Islet precursor cell (in vitro differentiated cells): ENCODE results near the gene HID1.

Experiments used
- DNase-seq: peaks from one replicate; pipeline ENCODE4 v3.0.0-alpha.2; 2018

The HID1 gene

DNA sequence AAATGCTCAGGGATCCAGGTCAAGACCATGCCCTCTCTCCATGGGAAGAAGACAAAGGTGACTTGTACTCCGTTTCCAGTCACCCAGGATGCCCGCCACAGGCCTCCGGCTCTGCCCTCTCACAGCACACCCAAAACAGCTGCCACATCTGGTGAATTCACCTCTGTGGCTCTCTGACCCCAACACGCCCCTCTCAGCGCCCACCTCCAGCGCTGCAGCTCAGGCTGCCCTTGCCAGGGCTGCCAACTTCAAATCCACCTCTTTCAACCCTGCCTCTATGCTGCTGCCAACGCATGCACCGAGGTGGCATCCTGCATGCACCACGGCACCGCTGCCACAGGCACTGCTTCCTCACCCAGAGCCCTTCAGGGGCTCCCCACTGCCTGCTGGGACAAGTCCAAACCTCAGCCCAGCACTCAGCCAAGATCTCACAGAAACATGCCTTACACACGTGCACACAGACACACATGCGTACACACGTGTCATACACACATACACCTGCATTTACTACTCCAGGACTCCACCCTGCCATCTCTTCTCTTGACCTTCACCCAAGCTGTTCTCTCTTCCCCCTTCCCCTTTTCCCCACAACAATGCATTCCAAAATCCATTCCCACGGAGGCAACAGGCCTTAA lies 7.5 kb downstream of the HID1 start:
- DNase-seq, result no peak

GRCh38 chr17:74964246-74964761 lies 8.3 kb downstream of the HID1 start:
- DNase-seq, result no peak

DNA sequence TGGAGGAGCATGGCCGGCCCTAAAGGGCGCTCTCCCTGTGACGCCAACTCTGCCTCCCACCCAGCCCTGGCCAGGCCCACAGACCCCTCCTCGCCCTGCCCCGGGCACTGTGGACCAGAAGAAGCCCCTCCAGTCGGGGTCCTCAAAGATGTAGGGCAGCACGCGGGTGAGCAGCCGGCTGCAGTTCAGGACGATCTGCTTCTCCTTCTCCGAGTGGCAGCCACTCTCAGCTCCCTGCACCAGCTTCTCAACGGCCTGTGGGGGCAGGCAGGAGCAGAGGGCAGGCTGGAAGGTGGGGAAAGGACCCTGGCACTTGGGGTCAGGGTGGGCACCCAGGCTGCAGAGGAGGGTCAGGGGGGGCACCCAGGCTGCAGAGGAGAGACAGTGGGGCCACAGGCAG lies 8.9 kb downstream of the HID1 start:
- DNase-seq, result no peak

GRCh38 chr17:74962622-74963394 lies 9.8 kb downstream of the HID1 start:
- DNase-seq, result no peak

- DNase-seq, result peak; percentile 94
Measured at GRCh38 chr17:74961657-74962350, 10.8 kb downstream of the HID1 start.

DNA sequence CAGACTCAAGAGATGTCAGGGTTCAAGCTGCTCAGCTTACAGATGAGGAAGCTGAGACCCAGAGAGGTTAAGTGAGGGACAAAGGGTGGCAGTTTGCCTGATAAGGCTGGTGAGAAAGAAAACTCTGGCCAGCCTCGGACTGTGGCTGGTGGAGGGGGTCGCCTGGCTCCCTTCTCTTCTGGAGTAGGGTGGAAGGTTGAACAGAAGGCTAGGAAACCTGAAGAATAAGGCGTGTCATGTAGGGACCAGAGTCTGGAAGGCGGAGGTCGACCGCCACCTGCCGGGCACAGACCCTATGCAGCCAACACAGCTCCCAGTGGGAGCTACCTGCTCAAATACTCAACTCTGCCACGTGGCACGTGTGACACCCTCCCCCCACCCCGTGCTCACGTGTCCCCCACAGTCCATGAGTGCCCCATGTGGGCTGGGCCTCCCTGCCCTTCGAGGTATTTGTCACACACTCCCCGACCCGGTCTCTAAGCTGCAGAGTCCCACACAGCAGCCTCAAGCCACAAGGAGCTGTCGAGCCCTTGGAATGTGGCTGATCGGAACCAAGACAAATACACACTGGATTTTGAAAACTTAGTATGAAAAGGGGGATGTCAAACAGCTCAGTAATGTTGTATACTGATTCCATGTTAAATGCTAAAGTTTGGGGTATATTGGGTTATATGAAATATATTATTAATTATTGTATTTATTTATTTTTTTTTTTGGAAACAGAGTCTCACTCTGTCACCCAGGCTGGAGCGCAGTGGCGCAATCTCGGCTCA lies 11.8 kb downstream of the HID1 start:
- DNase-seq, result peak; percentile 92

GRCh38 chr17:74959826-74960515 lies 12.6 kb downstream of the HID1 start:
- DNase-seq, result no peak

DNA sequence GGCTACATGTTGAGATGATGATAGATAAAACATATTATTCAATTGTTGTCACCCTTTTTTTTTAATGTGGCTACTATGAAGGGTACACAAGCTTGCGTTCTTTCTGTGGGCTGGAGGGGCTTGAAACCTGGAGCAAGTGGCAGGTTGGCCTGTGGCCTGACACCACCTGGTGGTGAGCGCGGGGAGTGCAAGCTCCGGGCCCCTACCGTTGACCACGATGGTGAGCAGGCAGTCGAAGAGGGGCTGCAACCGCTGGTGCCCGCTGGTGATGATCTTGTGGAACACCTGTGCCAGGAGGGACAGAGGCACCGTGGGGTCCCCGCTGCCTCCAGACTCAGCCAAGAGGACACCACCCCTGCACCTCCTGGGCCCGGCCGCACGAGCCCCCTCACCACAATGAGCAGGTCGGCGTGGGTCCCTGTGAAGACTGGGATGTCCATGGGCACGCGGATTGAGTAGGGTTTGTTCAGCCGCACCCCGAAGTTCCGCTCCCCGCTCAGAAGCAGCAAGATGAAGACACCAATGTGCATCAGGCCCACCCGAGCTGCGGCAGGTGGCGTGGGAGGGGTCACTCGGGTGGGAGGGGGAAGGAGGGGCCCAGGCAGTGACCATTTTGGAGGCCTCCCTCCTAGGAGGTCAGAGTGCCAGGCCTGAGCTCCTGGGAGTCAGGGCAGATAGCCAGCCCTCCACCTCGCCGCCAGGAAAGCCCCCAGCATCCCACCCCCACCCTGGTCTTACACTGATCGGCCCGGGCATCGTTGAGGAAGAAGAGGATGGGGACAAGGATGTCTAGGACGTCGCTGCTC lies 14.4 kb downstream of the HID1 start:
- DNase-seq, result peak; percentile 92

DNA sequence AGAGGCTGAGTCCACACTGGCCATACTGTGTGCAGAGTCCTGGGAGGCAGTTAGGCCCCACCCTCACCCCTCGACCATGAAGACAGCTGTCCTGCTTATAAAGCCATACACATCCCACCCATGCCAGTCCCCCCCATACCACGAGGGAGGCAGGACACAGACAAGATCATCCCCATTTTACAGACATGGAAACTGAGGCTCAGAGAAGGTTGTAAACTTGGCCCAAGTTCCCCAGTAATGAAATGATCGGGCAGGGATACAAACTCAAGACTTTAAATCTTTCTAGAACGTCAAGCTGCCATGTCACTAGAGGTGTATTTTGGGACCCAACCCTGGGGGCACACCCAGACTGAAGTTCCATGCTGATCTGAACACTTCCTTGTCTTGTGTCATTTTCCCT lies 16.5 kb downstream of the HID1 start:
- no peak for DNase-seq

- DNase-seq, result no peak
Measured at GRCh38 chr17:74954665-74955421, 17.7 kb downstream of the HID1 start.

GRCh38 chr17:74954115-74954514 lies 18.4 kb downstream of the HID1 start:
- no peak for DNase-seq

GRCh38 chr17:74953134-74953687 lies 19.3 kb downstream of the HID1 start:
- no peak for DNase-seq

DNA sequence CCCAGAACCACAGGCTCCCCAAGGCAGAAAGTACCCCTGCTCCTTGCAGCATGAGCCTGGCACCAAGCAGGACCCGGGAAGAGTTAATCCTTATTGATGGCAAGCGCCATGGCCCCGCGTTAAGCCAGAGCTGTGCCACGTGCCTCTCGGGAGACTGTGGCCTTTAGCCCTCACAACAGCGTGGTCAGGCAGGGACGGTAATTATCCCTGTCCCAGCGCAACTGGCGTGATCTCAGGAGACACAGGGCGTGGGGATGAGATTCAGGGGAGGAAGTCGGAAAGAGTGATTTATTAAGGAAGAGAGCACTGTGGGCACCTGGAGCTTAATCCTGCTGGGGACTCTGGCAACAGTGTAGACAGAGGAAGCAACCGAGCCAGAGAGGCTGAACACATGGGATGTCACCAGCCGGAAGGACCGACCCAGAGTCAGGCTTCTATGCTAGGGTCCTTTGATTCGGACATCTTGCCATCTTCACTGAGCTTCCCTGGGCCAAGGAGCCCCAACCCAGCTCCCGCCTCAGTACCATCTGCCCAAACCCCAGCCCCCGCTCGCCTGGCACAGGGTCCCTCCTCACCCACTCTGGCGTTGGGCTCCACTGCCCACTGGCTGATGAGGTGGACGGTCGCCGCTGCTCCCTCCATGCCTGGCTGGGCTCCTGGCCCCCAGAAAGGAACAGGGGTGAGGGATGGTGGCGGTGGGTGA lies 20.0 kb downstream of the HID1 start:
- no peak for DNase-seq

DNA sequence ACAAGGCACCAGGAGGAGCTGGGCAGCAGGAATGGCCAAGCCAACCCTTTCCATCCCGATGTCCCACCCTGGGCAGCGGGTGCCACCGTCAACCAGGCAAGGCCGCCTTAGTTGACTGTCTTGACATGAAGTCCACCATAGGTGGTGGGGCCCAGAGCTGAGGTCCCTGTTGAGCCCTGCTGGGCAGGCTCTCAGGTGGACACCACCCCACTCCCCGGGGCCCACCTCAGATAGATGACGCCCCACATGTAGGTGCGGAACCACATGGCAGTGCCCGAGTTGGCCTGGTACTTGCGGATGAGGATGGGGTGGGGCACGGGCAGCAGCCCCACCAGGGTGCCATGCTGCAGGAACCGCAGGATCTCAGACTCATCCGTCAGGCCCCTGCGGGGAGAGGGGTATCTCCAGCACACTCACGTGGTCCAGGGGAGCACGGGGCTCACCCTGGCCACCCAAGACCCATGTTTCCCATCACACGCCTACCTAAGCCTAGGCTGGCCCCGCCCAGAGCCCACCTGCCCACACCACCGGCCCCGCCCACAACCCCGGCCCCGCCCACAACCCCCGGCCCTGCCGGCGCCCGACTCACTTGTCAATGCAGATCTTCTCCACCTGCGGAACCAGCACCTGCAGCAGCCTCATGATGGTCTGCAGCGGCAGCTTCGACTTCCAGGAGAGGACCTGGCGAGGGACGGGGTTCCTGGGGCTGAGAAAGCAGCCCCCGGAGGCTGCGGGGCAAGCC lies 20.7 kb downstream of the HID1 start:
- DNase-seq, result no peak

GRCh38 chr17:74951065-74951464 lies 21.5 kb downstream of the HID1 start:
- no peak for DNase-seq

GRCh38 chr17:74950207-74950606 lies 22.4 kb downstream of the HID1 start:
- no peak for DNase-seq

- DNase-seq, result no peak
Measured at GRCh38 chr17:74949455-74950115, 23.0 kb downstream of the HID1 start.

DNA sequence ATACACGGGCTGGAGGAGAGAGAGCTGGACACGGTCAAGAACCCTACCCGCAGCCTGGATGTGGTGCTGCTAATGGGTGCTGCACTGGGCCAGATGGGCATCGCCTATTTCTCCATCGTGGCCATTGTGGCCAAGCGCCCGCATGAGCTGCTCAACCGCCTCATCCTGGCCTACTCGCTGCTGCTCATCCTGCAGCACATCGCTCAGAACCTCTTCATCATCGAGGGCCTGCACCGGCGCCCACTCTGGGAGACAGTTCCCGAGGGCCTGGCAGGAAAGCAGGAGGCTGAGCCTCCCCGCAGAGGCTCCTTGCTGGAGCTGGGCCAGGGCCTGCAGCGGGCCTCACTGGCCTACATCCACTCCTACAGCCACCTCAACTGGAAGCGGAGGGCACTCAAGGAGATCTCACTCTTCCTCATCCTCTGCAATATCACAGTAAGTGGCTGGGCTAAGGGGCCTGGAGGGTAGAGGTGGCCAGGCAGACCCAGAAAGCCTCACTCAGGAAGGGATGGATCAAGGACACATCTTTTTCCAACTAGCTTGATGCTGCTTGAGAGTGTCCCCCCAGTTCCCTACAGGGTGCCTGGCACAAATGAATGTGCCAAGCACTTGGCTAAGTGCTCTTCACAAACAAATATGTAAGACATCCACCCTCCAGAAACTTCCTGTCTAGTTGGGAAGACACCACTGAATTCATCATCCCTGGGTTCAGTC lies 25.4 kb downstream of the HID1 start:
- DNase-seq, result no peak
